GM12872 (cell line): ENCODE measurements around the gene TMEM31.

Source experiments
- CTCF ChIP-seq: IDR thresholded peaks from 3 replicates; pipeline ENCODE4 v1.5.1; 2011; ENCODE audit warnings: low read depth, mild to moderate bottlenecking, low read length, moderate library complexity; ENCODE audit not compliant: insufficient read depth

The TMEM31 gene

GRCh38 chrX:103729015-103729414, 18.3 kb downstream of the TMEM31 start:
- no peak for TF ChIP-seq CTCF

- no peak for TF ChIP-seq CTCF
These were observed 19.6 kb downstream of the TMEM31 start for GRCh38 chrX:103730147-103730795.

- TF ChIP-seq CTCF = no peak
These were observed 20.2 kb downstream of the TMEM31 start for GRCh38 chrX:103730796-103731493.

GRCh38 chrX:103733017-103733416, 22.3 kb downstream of the TMEM31 start:
- no peak for TF ChIP-seq CTCF

GRCh38 chrX:103734125-103734760, 23.5 kb downstream of the TMEM31 start:
- TF ChIP-seq CTCF = no peak

GRCh38 chrX:103737696-103738095, 27.0 kb downstream of the TMEM31 start:
- TF ChIP-seq CTCF = no peak

- TF ChIP-seq CTCF = no peak
These were observed 28.7 kb downstream of the TMEM31 start for GRCh38 chrX:103739421-103739820.
